ENCODE data around the gene SUFU. TPM values are rescaled to one million over a fixed set of nuclear protein-coding genes. Genes with fewer than 3 reads are reported as not detected.
A peak's percentile ranks its signal among the peaks of the same experiment; 100 is the strongest.

The SUFU gene
- total and polyA plus RNA-seq, 7 donors: 1.2 to 10.5 (median 6.6) TPM

DNA sequence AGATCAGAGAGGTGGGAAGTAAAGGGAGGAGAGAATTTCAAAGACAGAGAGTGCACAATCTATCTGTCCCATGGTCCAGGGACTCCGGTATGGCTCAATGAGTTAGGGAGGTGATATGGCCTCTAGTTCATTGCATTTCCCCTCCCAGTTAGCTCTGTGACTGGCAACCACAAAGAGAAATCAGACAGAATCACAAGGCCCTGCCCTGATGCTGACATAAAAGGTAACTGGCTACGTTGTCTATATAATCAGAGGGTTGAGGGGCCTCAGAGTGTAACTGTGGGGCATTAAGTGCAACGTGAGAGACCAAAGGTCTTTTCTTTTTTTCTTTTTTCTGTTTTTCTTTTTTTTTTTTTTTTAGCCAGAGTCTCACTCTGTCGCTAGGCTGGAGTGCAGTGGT is 45.1 kb upstream of the SUFU start:
- no peaks in the 10 kb centered on the region for H3K36me3 ChIP-seq
- 77 to 82% methylated on average over 4 of the region's 4 CpGs for WGBS, 2 donors
- H3K27me3 ChIP-seq: no peaks in the 10 kb centered on the region
- no peak for DNase-seq
- TF ChIP-seq EP300 (IDR thresholded peaks at IDR 0.05) (no peak), POLR2A (IDR thresholded peaks at IDR 0.05) (no peak), POLR2AphosphoS5 (IDR thresholded peaks at IDR 0.05) (no peak)
- H3K27ac ChIP-seq: no peak overlapping the region
- H3K4me3 ChIP-seq: no peak overlapping the region
- intact Hi-C loops (cut with DNase I): no loop called here
- H3K4me1 ChIP-seq: peaks cover 0 to 22% (median 12%) of the 10 kb centered on the region in 4 donors
- no peaks in the 10 kb centered on the region for H3K9me3 ChIP-seq

DNA sequence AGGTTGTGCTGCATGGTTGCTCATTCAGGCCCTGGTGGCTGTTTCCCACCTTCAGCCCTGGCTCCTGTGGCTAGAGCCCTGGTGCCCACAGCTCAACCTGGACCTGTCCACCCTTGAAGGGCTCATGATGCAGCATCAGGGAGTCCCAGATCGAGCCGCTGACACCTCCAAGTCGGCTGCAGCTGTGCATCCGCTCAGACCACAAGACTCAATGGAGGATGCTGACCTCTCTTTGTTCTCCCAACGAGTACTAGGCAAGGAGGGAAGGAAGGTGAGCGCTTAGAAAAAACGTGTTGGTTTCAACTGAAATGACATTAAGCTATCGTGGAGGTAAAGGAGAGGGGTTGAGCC is 43.0 kb upstream of the SUFU start:
- intact Hi-C loops (cut with DNase I): no loop called here
- Histone ChIP-seq H3K4me3 (peak overlapping the region; percentile 43 to 71 (median 58)), H3K36me3 (no peaks in the 10 kb centered on the region), H3K27ac (peak overlapping the region in 3 of 4 donors; percentile 40 to 67 (median 61)), H3K27me3 (no peaks in the 10 kb centered on the region), H3K4me1 (peaks cover 0 to 22% (median 12%) of the 10 kb centered on the region in 4 donors), H3K9me3 (no peaks in the 10 kb centered on the region)
- no peak for DNase-seq
- 12 to 27% methylated on average over 8 of the region's 8 CpGs for WGBS, 2 donors
- TF ChIP-seq POLR2AphosphoS5 (IDR thresholded peaks at IDR 0.05): no peak
- TF ChIP-seq POLR2A (IDR thresholded peaks at IDR 0.05): no peak
- TF ChIP-seq, protein P1, sequence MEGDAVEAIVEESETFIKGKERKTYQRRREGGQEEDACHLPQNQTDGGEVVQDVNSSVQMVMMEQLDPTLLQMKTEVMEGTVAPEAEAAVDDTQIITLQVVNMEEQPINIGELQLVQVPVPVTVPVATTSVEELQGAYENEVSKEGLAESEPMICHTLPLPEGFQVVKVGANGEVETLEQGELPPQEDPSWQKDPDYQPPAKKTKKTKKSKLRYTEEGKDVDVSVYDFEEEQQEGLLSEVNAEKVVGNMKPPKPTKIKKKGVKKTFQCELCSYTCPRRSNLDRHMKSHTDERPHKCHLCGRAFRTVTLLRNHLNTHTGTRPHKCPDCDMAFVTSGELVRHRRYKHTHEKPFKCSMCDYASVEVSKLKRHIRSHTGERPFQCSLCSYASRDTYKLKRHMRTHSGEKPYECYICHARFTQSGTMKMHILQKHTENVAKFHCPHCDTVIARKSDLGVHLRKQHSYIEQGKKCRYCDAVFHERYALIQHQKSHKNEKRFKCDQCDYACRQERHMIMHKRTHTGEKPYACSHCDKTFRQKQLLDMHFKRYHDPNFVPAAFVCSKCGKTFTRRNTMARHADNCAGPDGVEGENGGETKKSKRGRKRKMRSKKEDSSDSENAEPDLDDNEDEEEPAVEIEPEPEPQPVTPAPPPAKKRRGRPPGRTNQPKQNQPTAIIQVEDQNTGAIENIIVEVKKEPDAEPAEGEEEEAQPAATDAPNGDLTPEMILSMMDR (IDR thresholded peaks at IDR 0.05): no peak
- TF ChIP-seq EP300 (IDR thresholded peaks at IDR 0.05): no peak

DNA sequence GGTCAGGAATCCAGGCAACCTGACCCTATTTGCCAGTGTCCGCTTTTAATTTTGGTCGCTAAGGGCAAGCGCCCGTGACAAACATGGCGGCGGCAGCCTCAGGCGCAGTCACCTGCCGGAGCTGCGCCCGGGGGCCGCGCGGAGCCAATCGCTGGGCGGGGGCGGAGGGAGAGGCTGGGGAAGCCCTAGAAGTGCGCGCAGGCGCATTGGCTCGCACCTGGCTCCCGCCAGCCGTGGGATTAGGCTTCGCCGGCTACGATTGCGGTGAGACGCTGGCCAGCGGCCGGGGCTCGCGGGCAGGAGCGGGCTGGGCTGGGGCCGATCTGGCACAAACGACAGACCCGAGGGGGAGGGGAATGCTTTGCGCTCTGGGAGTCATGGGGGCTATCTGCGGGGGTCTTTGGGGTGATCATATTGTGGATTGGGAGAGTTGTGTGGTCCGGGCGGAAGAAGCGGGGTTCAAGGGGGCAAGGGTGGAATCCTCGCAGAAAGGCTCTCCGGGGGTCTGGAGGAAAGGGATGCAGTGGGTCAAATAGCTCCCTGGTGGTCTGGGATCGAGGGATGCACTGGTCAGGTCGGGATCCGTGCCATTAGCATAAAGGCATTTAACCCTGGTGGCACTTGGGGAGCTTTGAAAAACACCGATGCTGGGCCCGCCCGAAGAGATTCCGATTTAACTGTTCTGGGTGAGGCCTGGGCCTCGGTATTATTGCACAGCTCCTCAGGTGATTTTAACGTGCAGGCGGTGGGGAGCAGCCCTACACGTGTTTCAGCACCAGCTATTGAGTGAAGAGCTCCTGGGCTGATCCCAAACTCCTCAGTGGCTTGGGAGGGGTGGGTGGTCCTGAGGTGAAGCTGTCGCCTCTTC is 42.4 kb upstream of the SUFU start:
- Histone ChIP-seq H3K27me3 (no peaks in the 10 kb centered on the region), H3K9me3 (no peaks in the 10 kb centered on the region), H3K27ac (peak overlapping the region in 3 of 4 donors; percentile 40 to 67 (median 61)), H3K36me3 (no peaks in the 10 kb centered on the region), H3K4me1 (peaks cover 0 to 22% (median 12%) of the 10 kb centered on the region in 4 donors), H3K4me3 (peak overlapping the region; percentile 43 to 71 (median 58))
- peak; percentile 96 for DNase-seq
- peak in 3 of 4 donors; percentile 40 to 50 (median 46) for TF ChIP-seq POLR2AphosphoS5 (IDR thresholded peaks at IDR 0.05)
- no peak for TF ChIP-seq POLR2A (IDR thresholded peaks at IDR 0.05)
- WGBS, 2 donors: 1 to 3% methylated on average over 54 of the region's 54 CpGs
- intact Hi-C loops (cut with DNase I): no loop called here

DNA sequence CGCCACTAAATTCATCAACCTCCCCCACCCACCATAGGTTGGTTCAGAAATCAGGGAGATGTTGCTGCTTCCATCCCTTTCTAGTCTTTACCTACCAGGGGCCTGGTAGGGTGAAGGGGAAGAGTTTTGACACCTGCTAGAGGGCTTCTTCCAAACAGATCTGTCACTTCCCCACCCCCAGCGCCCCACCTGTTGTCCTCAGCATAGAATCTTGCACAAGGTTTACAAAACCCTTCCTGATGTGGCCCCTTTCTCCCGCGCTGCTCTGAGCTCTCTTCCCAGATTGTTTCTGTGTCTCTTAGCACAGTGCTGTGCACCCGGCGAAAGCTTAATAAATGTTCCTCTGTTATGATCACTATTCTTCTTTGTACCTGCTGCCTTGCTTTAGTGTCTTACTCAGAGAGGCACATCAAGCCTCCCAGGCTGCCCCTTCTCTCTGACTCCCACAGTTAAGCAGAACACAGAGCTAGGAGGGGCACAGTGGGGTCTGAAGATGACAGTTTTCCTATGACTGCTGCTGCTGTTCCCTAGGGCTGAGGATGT is 41.2 kb upstream of the SUFU start:
- no peaks in the 10 kb centered on the region for H3K36me3 ChIP-seq
- H3K27me3 ChIP-seq: no peaks in the 10 kb centered on the region
- peaks cover 0 to 22% (median 12%) of the 10 kb centered on the region in 4 donors for H3K4me1 ChIP-seq
- TF ChIP-seq, protein P1 (IDR thresholded peaks at IDR 0.05): no peak
- TF ChIP-seq POLR2A (IDR thresholded peaks at IDR 0.05) (no peak), POLR2AphosphoS5 (IDR thresholded peaks at IDR 0.05) (no peak), EP300 (IDR thresholded peaks at IDR 0.05) (no peak)
- no peak overlapping the region for H3K4me3 ChIP-seq
- H3K27ac ChIP-seq: no peak overlapping the region
- H3K9me3 ChIP-seq: no peaks in the 10 kb centered on the region
- intact Hi-C loops (cut with DNase I): no loop called here
- no peak for DNase-seq
- WGBS, 2 donors: 66 to 71% methylated on average over 6 of the region's 6 CpGs

DNA sequence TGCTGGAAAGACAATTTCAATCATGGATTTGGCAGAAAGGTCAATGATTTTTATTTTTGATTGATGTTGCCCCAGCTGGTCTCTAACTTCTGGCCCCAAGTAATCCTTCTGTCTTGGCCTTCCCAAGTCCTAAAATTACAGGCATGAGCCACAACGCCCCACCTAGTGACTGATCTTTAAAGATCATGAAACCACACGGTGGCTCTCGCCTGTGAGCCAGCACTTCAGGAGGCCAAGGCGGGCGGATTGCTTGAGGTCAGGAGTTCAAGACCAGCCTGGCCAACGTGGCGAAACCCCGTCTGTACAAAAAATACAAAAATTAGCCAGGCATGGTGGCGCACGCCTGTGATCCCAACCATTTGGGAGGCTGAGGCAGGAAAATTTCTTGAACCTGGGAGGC is 39.8 kb upstream of the SUFU start:
- TF ChIP-seq, protein P1 (IDR thresholded peaks at IDR 0.05): no peak
- TF ChIP-seq POLR2AphosphoS5 (IDR thresholded peaks at IDR 0.05) (no peak), EP300 (IDR thresholded peaks at IDR 0.05) (no peak), POLR2A (IDR thresholded peaks at IDR 0.05) (no peak)
- no peak for DNase-seq
- Histone ChIP-seq H3K4me1 (peaks cover 0 to 22% (median 12%) of the 10 kb centered on the region in 4 donors), H3K9me3 (no peaks in the 10 kb centered on the region), H3K36me3 (no peaks in the 10 kb centered on the region), H3K4me3 (no peak overlapping the region), H3K27me3 (no peaks in the 10 kb centered on the region), H3K27ac (no peak overlapping the region)
- intact Hi-C loops (cut with DNase I): no loop called here
- WGBS, 2 donors: 69 to 84% methylated on average over 10 of the region's 10 CpGs

Data from sigmoid colon (tissue), 7 donors.